Epithelial cell of esophagus (primary cell): Measurements from ENCODE around the gene GOLM1.

Experiments
- DNase-seq: peaks from one replicate; pipeline ENCODE4 v3.0.0; 2010; ENCODE audit warnings: low read depth
- H3K4me3 ChIP-seq: 2 replicates; pipeline ENCODE4 v1.5.1; 2011; ENCODE audit warnings: mild to moderate bottlenecking, low read length, control low read depth
- TF ChIP-seq, protein P1 (sequence below): IDR thresholded peaks from 2 replicates; pipeline ENCODE4 v1.5.1; 2011; ENCODE audit warnings: low read depth, mild to moderate bottlenecking, low read length, control low read depth, inconsistent platforms; ENCODE audit not compliant: insufficient read depth; ENCODE audit errors: missing control alignments

The GOLM1 gene

DNA sequence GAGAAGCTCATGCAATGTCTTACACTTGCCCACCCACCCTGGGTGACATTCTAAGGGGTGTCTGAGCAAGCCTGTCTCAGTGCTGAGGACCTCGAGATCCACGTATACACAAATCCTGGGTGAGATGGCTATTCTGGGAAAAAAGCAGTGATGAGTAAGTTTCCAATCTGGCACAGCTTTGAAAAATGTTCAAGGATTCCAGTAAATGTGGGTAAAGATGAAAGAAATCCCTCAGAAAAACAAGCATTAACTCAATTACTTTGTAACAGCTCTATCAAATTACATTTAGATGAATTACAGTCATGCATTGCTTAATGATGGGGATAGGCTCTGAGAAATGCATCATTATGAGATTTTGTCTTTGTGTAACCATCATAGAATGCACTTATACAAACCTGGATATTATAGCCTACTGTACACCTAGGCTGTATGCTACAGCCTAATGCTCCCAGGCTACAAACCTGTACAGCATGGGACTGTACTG, 26.9 kb downstream of the GOLM1 start:
- no peak overlapping the region for H3K4me3 ChIP-seq
- no peak for DNase-seq
- TF ChIP-seq, protein P1, sequence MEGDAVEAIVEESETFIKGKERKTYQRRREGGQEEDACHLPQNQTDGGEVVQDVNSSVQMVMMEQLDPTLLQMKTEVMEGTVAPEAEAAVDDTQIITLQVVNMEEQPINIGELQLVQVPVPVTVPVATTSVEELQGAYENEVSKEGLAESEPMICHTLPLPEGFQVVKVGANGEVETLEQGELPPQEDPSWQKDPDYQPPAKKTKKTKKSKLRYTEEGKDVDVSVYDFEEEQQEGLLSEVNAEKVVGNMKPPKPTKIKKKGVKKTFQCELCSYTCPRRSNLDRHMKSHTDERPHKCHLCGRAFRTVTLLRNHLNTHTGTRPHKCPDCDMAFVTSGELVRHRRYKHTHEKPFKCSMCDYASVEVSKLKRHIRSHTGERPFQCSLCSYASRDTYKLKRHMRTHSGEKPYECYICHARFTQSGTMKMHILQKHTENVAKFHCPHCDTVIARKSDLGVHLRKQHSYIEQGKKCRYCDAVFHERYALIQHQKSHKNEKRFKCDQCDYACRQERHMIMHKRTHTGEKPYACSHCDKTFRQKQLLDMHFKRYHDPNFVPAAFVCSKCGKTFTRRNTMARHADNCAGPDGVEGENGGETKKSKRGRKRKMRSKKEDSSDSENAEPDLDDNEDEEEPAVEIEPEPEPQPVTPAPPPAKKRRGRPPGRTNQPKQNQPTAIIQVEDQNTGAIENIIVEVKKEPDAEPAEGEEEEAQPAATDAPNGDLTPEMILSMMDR, result no peak

DNA sequence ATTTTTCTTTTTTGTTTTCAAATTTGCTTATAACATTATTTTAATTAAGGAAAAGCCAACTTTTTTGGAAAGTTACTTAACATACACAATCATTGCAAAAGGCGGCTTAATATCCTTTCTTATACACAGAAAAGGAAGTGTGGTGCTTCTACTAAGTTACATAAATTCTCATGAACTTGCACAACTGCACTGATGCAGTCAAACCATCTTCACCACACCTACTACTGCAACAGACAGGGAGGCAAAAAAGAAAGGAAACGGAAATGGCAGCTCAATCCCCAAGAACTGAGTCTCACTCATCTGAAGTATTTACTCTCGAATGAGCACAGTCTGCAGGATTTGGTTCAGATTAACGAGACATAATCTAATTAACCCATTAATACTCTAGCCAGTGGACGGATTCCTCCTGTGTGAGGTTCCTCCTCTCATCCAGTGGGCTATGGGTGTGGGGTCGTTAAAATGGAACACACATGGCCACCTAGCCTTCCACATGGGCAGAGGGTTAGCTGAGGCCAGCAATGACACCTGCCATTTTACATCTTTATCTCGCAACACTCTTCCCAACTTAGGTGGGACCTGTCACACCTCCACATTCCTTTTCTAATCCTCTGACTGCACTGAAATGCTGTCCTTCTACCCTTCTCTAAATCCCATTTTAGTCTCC, 30.0 kb downstream of the GOLM1 start:
- no peak for DNase-seq
- no peak overlapping the region for H3K4me3 ChIP-seq
- TF ChIP-seq, protein P1, result no peak

DNA sequence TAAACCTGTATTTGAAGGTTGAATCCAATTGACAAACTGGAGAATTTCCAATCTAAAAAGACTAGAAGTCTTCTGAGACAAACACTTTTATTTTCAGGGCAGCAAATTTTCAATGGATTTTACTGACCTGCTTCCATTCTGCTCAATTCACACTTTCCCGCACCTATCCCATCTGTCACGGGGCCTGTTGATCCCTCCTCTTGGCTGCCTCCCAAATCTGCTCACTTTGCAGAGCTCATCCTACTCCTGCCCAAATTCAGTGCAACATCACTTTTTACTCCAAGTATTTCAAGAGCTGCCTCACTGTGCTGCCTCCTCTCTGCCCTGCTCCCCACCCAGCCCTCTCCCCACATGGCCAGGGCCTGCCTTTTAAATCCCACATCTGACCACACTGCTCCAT, 35.1 kb downstream of the GOLM1 start:
- no peak for DNase-seq
- no peak overlapping the region for H3K4me3 ChIP-seq
- TF ChIP-seq, protein P1, result no peak

DNA sequence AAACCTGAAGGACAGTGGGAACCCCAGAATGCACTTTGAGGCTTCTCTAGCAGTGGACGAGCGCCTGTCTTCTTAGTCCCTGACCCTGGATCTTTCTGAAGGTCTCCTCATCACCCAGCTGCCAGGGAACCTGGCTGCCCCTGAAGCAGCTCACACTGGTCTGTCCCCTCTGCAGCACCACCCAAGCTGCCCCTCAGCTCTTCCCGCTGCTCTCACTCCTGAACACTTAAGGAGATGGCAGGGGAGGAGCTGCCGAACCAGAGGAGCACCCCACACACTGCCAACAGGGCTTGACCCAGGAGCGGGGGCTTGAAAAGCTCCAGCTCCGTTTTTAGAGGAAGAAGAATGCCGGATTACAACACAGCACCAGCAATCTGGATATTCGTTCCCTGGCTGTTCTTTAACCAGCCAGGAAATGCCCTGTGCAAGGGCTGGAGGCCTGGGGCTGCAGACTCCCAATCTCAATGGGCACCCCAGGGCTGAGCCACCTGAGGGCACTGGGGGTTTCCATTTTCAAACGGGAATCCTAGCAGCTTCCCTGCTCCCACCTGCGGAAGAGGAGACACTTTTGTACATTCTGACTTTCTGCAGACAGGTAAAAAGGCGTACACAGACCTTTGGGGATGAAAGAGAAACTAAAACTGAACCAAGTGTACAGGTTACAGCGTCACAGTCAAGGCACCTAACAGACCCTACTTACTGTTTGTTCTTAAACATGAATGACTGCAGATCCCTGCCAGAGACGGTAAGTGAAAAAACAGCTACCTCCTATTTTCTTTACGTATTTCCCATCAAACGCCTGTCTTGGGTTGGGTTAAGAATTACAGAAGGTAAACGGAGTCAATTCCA, 36.3 kb downstream of the GOLM1 start:
- TF ChIP-seq, protein P1, result no peak
- H3K4me3 ChIP-seq, result no peak overlapping the region
- no peak for DNase-seq

DNA sequence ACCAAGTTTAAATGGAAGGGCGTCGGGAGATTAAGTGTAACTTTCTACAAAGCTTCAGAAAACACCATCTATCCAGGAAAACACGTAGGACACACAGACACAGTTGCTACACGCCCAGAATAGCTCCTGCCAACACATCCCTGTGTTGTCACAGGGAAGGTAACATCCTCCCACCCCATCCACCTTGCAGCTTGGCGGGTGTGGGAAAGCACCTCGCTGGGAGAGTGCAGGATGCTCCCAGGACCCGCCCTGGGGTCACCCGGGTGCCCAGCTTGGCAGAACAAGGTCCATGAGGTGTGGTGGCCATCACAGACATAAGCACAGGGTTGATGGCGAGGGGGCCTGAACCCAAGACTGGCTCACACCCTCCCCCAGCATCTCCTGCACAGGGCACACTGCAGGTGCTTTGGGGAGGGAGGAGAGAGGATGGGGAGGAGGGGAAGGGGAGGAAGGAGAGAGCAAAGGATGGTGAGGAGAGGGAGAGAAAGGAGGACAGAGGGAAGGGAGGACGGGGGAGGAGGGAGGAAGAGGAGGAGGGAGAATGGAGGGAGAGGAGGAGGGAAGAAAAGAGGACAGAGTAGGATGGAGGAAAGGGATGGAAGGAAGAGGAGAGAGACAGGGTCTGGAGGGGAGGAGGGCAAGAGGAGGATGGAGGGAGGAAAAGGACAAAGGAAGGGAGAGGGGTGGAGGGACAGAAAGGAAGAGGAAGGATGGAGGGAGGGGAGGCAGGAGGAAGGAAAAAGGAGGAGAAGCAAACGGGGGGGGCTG, 37.2 kb downstream of the GOLM1 start:
- TF ChIP-seq, protein P1, result no peak
- DNase-seq, result no peak

DNA sequence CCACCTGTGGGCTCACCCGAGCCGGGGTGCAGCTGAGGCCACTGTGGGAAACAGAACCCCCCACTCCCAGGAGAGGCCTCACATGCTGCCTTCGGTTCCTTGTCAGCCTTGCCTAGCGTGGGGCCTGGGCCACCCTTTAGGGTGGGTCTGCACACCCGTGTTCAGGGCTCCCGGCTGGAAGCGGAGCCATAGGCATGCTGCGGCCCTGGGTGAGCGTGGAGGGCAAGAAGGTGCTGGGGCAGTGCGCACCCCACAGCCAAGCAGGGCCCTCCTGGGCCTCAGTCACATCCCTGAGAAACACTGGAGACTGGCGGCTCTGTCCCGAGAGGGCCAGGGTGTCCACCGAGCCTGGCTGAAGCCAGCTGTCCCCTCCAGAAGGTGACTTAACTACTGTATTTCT, 41.9 kb downstream of the GOLM1 start:
- TF ChIP-seq, protein P1, result no peak

More for the DNA sequence above, 37.2 kb downstream of the GOLM1 start:
- no peak overlapping the region for H3K4me3 ChIP-seq

More for the DNA sequence above, 41.9 kb downstream of the GOLM1 start:
- no peak overlapping the region for H3K4me3 ChIP-seq
- DNase-seq, result no peak
